ENCODE results near the gene PBX2.
A peak's percentile ranks its signal among the peaks of the same experiment; 100 is the strongest.
"Not testable (repeated sequence)": the region's sequence is repeated elsewhere in the genome, so short reads cannot be mapped to it uniquely, and the experiment has no call there.

The PBX2 gene

GRCh38 chr6:32203426-32204267 lies 13.6 kb upstream of the PBX2 start:
- DNase-seq (ENCODE audit: low spot score) = no peak

GRCh38 chr6:32202186-32202585 lies 12.2 kb upstream of the PBX2 start:
- no peak for DNase-seq (ENCODE audit: low spot score)

- no peak for DNase-seq (ENCODE audit: low spot score)
These were observed 10.9 kb upstream of the PBX2 start for GRCh38 chr6:32200711-32201475.

- no peak for DNase-seq (ENCODE audit: low spot score)
These were observed 8.9 kb upstream of the PBX2 start for GRCh38 chr6:32198866-32199265.

- no peak for DNase-seq (ENCODE audit: low spot score)
These were observed 8.3 kb upstream of the PBX2 start for GRCh38 chr6:32198345-32198696.

GRCh38 chr6:32196682-32197616 lies 6.9 kb upstream of the PBX2 start:
- DNase-seq (ENCODE audit: low spot score) = no peak

GRCh38 chr6:32195902-32196681 lies 6.1 kb upstream of the PBX2 start:
- DNase-seq (ENCODE audit: low spot score) = peak; percentile 83

GRCh38 chr6:32195652-32195901 lies 5.6 kb upstream of the PBX2 start:
- DNase-seq (ENCODE audit: low spot score) = peak; percentile 91

GRCh38 chr6:32194825-32195651 lies 5.0 kb upstream of the PBX2 start:
- peak; percentile 44 for DNase-seq (ENCODE audit: low spot score)

GRCh38 chr6:32194388-32194787 lies 4.4 kb upstream of the PBX2 start:
- DNase-seq (ENCODE audit: low spot score) = no peak

GRCh38 chr6:32193096-32193495 lies 3.1 kb upstream of the PBX2 start:
- not testable (repeated sequence) for DNase-seq (ENCODE audit: low spot score)

- DNase-seq (ENCODE audit: low spot score) = no peak
These were observed 2.6 kb upstream of the PBX2 start, which contains the start of gene GPSM3 for GRCh38 chr6:32192608-32193039. GPSM3 (minus strand) TSS chr6:32192643; CDS start chr6:32192513, 130 bp downstream.

GRCh38 chr6:32191696-32192607 lies 1.9 kb upstream of the PBX2 start:
- DNase-seq (ENCODE audit: low spot score) = no peak

- no peak for DNase-seq (ENCODE audit: low spot score)
These were observed 1.1 kb upstream of the PBX2 start for GRCh38 chr6:32190911-32191677.

- no peak for DNase-seq (ENCODE audit: low spot score)
These were observed 304 bp downstream of the PBX2 start for GRCh38 chr6:32189742-32190053.

GRCh38 chr6:32189069-32189741 lies 797 bp downstream of the PBX2 start:
- no peak for DNase-seq (ENCODE audit: low spot score)

GRCh38 chr6:32188381-32189068 lies 1.5 kb downstream of the PBX2 start:
- no peak for DNase-seq (ENCODE audit: low spot score)

All from HuH-7 (cell line).